Progenitor cell of endocrine pancreas (in vitro differentiated cells): Measurements from ENCODE around the gene APAF1. TPM values are rescaled to one million over a fixed set of nuclear protein-coding genes. Genes with fewer than 3 reads are reported as not detected.

Experiments
- DNase-seq: peaks from one replicate; pipeline ENCODE4 v3.0.0; 2021; ENCODE audit warnings: low spot score; ENCODE audit not compliant: unreplicated experiment
- H3K27ac Mint-ChIP-seq: 2 replicates; pipeline ENCODE4 v1.8.0; 2021; ENCODE audit warnings: mild to moderate bottlenecking, moderate library complexity, mixed read lengths
- H3K27me3 Mint-ChIP-seq: 2 replicates; pipeline ENCODE4 v1.8.0; 2021; ENCODE audit warnings: mixed read lengths
- H3K36me3 Mint-ChIP-seq: 2 replicates; pipeline ENCODE4 v1.8.0; 2022; ENCODE audit warnings: mixed read lengths; ENCODE audit not compliant: insufficient read depth
- H3K4me1 Mint-ChIP-seq: 2 replicates; pipeline ENCODE4 v1.8.0; 2021; ENCODE audit warnings: low read depth, mixed read lengths
- H3K4me3 Mint-ChIP-seq: 2 replicates; pipeline ENCODE4 v1.8.0; 2021; ENCODE audit warnings: low read depth, mild to moderate bottlenecking, moderate library complexity, mixed read lengths
- H3K9me3 Mint-ChIP-seq: 2 replicates; pipeline ENCODE4 v1.8.0; 2021; ENCODE audit warnings: low read depth, mixed read lengths
- CTCF ChIP-seq: fragments of 200-600 bp; sonication (generic); IDR thresholded peaks from one replicate; pipeline ENCODE4 v1.5.0; 2021; ENCODE audit warnings: antibody characterized with exemption, mild to moderate bottlenecking; ENCODE audit not compliant: unreplicated experiment
- total RNA-seq: library from RNA; stranded (reverse); gene quantifications from 2 replicates; pipeline ENCODE4 v1.2.1, GENCODE V29; 2021

APAF1 gene
- total RNA-seq, 1 donor from 2014 or later, result 30.9 TPM

- Mint-ChIP-seq H3K9me3 (no peaks in the 10 kb centered on the region), H3K27ac (no peak overlapping the region), H3K4me3 (no peak overlapping the region), H3K36me3 (peaks cover 4% of the 10 kb centered on the region), H3K27me3 (peaks cover 22% of the 10 kb centered on the region), H3K4me1 (peaks cover 13% of the 10 kb centered on the region)
- TF ChIP-seq CTCF, result no peak
- no peak for DNase-seq
Observed at GRCh38 chr12:98738539-98738938, 93.4 kb downstream of the APAF1 start.

DNA sequence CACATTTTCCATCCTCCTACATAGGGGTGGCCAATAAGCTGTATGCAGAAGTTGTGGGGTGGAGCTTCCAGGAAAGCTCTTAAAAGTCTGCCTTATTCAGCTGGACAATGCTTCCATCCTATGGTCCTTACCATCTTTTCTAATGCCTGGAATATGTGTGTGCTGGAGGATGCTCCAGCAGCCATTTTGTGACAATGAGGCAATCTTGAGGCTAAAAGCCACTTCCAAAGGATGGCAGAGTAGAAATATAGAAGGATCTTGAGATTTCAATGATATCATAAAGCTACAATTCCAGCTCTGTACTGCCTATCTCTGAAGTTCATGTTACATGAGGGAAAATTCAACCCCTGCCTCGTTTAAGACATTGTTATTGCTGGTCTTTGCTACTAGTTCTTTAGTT lies 95.7 kb downstream of the APAF1 start:
- H3K4me1 Mint-ChIP-seq, result peaks cover 13% of the 10 kb centered on the region
- H3K27ac Mint-ChIP-seq, result no peak overlapping the region
- H3K9me3 Mint-ChIP-seq, result no peaks in the 10 kb centered on the region
- peaks cover 22% of the 10 kb centered on the region for H3K27me3 Mint-ChIP-seq
- no peak for DNase-seq
- H3K36me3 Mint-ChIP-seq, result no peaks in the 10 kb centered on the region
- H3K4me3 Mint-ChIP-seq, result no peak overlapping the region
- no peak for TF ChIP-seq CTCF

- Mint-ChIP-seq H3K4me1 (peaks cover 11% of the 10 kb centered on the region), H3K36me3 (no peaks in the 10 kb centered on the region), H3K27me3 (peaks cover 26% of the 10 kb centered on the region), H3K9me3 (no peaks in the 10 kb centered on the region), H3K27ac (no peak overlapping the region), H3K4me3 (no peak overlapping the region)
- DNase-seq, result no peak
- TF ChIP-seq CTCF, result no peak
Observed at GRCh38 chr12:98741196-98741555, 96.1 kb downstream of the APAF1 start.

GRCh38 chr12:98741556-98742265 lies 96.6 kb downstream of the APAF1 start:
- Mint-ChIP-seq H3K4me1 (peaks cover 6% of the 10 kb centered on the region), H3K27me3 (peaks cover 31% of the 10 kb centered on the region), H3K9me3 (no peaks in the 10 kb centered on the region), H3K36me3 (no peaks in the 10 kb centered on the region), H3K27ac (no peak overlapping the region), H3K4me3 (no peak overlapping the region)
- no peak for DNase-seq
- no peak for TF ChIP-seq CTCF

DNA sequence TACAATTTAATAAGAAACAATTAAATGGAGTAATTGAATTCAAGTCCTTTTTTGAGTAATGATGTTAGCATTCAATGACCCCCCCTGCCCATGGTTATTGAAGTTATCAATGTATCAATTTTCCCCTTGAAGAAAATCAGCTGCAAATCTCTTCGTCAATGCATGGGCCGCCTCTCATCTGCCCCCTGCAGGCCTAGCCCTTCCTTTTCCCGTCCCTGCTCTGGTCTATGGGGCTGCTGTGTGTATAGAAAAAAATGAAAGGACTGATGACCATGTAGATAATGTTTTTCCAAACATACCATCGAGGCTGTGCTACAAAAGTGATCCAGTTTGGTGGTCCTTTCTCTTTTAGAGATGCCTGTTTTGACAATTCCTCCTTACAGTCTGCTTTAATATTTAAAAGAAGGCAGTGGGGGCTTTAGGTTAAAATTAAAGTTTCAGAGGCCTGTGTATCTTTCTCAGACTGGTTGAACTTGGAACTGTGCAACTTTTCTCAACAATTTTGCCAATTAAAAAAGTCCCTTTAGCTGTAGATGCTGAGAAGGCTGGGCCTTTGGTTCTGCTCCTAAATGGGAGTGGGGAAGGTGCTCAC lies 98.4 kb downstream of the APAF1 start:
- DNase-seq, result no peak
- no peak overlapping the region for H3K27ac Mint-ChIP-seq
- no peaks in the 10 kb centered on the region for H3K4me1 Mint-ChIP-seq
- H3K9me3 Mint-ChIP-seq, result no peaks in the 10 kb centered on the region
- TF ChIP-seq CTCF, result peak; percentile 73
- H3K4me3 Mint-ChIP-seq, result no peak overlapping the region
- peaks cover 38% of the 10 kb centered on the region for H3K27me3 Mint-ChIP-seq
- no peaks in the 10 kb centered on the region for H3K36me3 Mint-ChIP-seq
